Measurements from ENCODE around the gene APBA2.

DNA sequence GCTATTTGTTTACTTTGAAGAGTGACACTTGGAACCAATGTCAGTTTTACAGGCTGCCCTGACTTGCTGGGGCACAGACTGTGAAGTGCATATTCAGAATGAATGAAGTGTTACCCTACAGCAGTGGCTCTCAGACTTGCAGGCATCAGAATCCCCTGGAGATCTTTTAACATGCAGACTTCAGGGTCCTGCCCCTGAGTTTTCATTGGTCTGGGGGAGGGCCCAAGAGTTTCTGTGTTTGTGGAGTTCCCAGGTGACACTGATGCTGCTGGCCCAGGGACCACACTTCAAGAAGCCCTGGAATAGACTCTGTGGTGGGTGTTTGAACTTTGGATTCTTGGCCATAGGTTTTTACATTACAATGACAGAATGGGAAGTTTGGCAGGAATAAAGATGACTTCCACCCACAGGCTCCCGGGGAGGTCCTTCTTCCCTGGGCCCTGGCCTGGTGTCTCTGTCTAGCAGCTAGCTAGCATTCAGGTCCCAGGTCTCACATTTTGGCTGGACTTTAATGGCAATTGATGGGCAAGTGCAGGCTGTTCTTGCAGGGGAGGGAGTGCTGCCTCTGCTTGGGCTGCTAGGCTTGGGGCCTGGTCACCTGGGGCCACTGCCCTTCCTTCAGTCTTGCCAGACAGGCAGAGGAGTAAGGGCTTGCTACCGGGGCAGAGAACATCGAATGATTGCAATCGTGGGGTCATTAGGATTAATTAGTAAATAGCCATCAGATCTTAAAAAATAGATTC, 149.0 kb downstream of the APBA2 start:
- no peak for TF ChIP-seq CTCF (IDR thresholded peaks at IDR 0.05)
- no peak for TF ChIP-seq POLR2A (IDR thresholded peaks at IDR 0.05)
